ENCODE measurements around the gene CD22. TPM values are rescaled to one million over a fixed set of nuclear protein-coding genes. Genes with fewer than 3 reads are reported as not detected.

The CD22 gene
- total RNA-seq, 2 experiments from 2014 or later: 0.21 TPM; not detected in 1

DNA sequence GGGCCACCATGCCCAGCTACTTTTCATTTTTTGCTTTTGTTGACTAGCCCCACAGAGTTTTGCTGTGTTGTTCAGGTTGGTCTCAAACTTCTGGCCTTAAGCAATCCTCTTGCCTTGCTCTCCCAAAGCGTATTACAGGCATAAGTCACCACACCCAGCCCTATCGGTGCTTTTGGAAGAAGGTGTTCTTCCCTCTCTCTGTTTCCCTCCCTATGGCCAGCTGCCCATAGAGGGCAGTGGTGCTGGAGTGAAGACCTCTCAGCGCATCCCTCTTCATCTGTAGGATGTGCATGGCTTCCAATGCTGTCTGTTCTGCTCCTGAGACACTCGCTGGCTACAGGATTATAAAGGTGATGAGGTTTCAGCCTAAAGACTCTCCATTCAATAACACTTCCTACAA is 1.3 kb upstream of the CD22 start:
- H3K9me3 Mint-ChIP-seq: no peaks in the 10 kb centered on the region
- ChIA-PET CTCF (interaction anchor here (1.2 kb wide), 1 partner anchor 10 kb away, joined by 3 read pairs; no protein-coding TSS in a partner anchor), POLR2A (no interaction called here)
- H3K27me3 Mint-ChIP-seq: peaks cover 7% of the 10 kb centered on the region
- no peak overlapping the region for H3K27ac Mint-ChIP-seq
- peaks cover 7% of the 10 kb centered on the region for H3K4me1 Mint-ChIP-seq
- no peak overlapping the region for H3K4me3 Mint-ChIP-seq
- no peak for DNase-seq
- H3K36me3 Mint-ChIP-seq (ENCODE audit: low read depth): no peaks in the 10 kb centered on the region

- Mint-ChIP-seq H3K4me3 (no peak overlapping the region), H3K4me1 (peaks cover 18% of the 10 kb centered on the region), H3K27me3 (peaks cover 7% of the 10 kb centered on the region), H3K27ac (no peak overlapping the region), H3K9me3 (no peaks in the 10 kb centered on the region), H3K36me3 (ENCODE audit: low read depth) (no peaks in the 10 kb centered on the region)
- POLR2A ChIA-PET: no interaction called here
- CTCF ChIA-PET: no interaction called here
- DNase-seq: no peak
Measured at GRCh38 chr19:35329323-35329722, 336 bp downstream of the CD22 start.

DNA sequence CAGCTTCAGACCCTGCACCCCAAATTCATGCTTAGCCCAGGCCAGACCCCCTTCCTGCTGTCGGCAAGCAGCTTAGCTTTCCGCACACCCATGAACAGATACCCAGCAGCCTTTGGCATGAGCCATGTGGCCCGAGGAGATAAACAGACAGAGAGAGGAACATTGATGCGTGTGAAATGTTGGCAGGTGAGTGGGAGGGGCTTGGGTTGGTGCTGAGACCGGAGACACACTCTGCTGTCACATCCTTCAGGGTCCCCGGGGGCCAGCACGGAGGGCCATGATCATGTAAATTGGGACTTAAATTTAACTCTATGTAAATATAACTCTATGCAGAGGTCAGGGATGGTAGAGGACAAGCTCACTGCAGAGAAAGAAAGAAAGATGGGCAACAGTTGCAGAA is 1.5 kb downstream of the CD22 start:
- Mint-ChIP-seq H3K4me3 (no peak overlapping the region), H3K27me3 (peaks cover 4% of the 10 kb centered on the region), H3K36me3 (ENCODE audit: low read depth) (no peaks in the 10 kb centered on the region), H3K27ac (no peak overlapping the region), H3K4me1 (peaks cover 20% of the 10 kb centered on the region), H3K9me3 (no peaks in the 10 kb centered on the region)
- CTCF ChIA-PET: no interaction called here
- POLR2A ChIA-PET: no interaction called here
- no peak for DNase-seq

GRCh38 chr19:35331551-35332214 is 2.7 kb downstream of the CD22 start:
- no peaks in the 10 kb centered on the region for H3K9me3 Mint-ChIP-seq
- H3K36me3 Mint-ChIP-seq (ENCODE audit: low read depth): no peaks in the 10 kb centered on the region
- POLR2A ChIA-PET: no interaction called here
- peaks cover 20% of the 10 kb centered on the region for H3K4me1 Mint-ChIP-seq
- CTCF ChIA-PET: interaction anchor here (1.3 to 1.6 kb wide), 3 partner anchors 19 to 179 kb away, joined by 3 read pairs; no protein-coding TSS in a partner anchor
- no peaks in the 10 kb centered on the region for H3K27me3 Mint-ChIP-seq
- H3K4me3 Mint-ChIP-seq: no peak overlapping the region
- DNase-seq: no peak
- H3K27ac Mint-ChIP-seq: no peak overlapping the region

DNA sequence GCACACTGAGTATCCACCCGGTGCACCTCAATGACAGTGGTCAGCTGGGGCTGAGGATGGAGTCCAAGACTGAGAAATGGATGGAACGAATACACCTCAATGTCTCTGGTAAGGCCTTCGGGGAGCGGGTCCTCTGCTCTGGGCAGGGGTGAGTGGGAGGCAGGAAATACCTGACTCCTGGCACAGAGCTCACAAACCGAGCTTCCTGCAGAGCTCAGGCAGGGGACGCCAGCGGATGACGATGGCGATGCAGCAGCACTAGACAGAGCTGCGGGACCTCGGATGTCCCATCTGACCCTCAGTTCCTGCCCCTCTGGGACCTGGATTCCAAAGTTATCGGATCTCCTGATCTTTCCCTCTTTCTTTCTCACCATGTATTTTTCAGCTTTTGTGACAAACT is 3.8 kb downstream of the CD22 start:
- H3K27ac Mint-ChIP-seq: no peak overlapping the region
- no peak overlapping the region for H3K4me3 Mint-ChIP-seq
- no peaks in the 10 kb centered on the region for H3K36me3 Mint-ChIP-seq (ENCODE audit: low read depth)
- ChIA-PET CTCF (interaction anchor here (0.8 to 1.6 kb wide), 8 partner anchors 14 to 178 kb away, joined by 3 to 5 read pairs (median 3); partner anchors contain the start of gene FFAR3), POLR2A (interaction anchor here (0.5 kb wide), 1 partner anchor 56 kb away, joined by 5 read pairs; no protein-coding TSS in a partner anchor)
- H3K4me1 Mint-ChIP-seq: peaks cover 20% of the 10 kb centered on the region
- peak; percentile 25 for DNase-seq
- H3K27me3 Mint-ChIP-seq: no peaks in the 10 kb centered on the region
- H3K9me3 Mint-ChIP-seq: no peaks in the 10 kb centered on the region

DNA sequence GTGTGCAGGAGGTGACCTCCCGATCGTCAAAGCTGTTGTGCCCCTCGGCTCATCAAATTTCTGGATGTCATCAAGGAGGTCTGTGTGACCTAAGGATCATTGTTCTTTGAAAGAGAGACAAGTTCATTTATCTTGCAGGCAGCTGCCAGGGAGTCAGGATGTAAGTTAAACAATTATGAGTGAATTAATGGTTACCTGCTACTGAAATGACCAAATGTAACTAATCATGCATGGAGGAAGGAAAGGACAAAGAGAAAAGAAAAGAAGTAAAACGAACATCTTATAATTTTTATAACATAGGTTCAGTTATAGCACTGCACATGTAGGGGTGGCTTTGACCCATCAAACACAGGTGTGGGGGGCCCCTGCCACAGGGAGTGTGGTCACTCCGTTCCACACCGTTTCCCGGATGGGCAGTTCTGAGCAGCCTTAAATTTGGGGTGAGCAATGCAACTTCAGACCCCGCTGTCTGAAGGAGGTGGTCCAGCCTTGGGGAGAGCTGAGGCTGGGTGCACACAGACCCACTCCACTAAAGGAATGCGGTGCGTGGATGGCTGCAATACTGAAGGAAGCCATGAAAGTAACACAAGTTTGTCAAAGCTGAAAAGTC is 5.3 kb downstream of the CD22 start:
- CTCF ChIA-PET: interaction anchor here (1.3 to 1.6 kb wide), 2 partner anchors 23 to 26 kb away, joined by 3 to 4 read pairs; partner anchors contain the start of gene FFAR3

DNA sequence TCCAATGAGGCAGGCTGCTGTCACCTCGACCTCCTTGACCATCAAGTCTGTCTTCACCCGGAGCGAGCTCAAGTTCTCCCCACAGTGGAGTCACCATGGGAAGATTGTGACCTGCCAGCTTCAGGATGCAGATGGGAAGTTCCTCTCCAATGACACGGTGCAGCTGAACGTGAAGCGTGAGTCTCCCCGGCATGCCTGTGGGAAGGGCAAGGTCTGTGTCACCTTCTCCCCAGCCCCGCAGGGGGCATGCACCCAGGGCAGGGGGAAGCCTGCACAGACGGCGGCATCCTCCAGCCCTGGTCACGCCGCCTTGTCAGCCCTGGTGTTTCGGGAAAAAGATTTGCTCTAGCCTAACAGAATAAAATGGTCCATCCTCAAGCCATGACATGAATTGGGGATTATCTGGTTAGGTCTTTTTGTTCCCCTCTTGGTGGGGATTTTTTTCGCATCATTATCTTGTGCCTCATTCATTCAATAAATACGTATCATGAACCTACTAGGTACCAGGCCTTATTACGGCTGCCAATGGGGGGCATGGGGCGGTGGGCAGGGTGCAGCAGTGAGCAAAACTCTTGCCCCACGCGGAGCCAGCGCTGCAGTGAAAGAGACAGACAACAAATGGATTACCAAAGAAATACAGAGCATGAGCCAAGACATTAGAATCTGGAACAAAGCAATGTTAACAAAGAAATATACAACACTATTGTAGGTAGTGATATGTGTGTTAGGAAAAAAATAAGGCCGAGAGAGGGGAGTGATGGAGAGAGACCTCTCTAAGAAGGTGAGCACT is 7.4 kb downstream of the CD22 start:
- ChIA-PET CTCF (interaction anchor here (0.8 kb wide), 1 partner anchor 161 kb away, joined by 3 read pairs; no protein-coding TSS in a partner anchor), POLR2A (no interaction called here)
- peaks cover 16% of the 10 kb centered on the region for H3K4me1 Mint-ChIP-seq
- DNase-seq: no peak
- H3K27me3 Mint-ChIP-seq: no peaks in the 10 kb centered on the region
- H3K9me3 Mint-ChIP-seq: no peaks in the 10 kb centered on the region
- H3K27ac Mint-ChIP-seq: no peak overlapping the region
- H3K36me3 Mint-ChIP-seq (ENCODE audit: low read depth): no peaks in the 10 kb centered on the region
- H3K4me3 Mint-ChIP-seq: no peak overlapping the region

More for the DNA sequence above, 5.3 kb downstream of the CD22 start:
- H3K27me3 Mint-ChIP-seq: no peaks in the 10 kb centered on the region
- H3K9me3 Mint-ChIP-seq: no peaks in the 10 kb centered on the region
- H3K4me1 Mint-ChIP-seq: peaks cover 16% of the 10 kb centered on the region
- POLR2A ChIA-PET: no interaction called here
- no peak overlapping the region for H3K27ac Mint-ChIP-seq
- no peak for DNase-seq
- no peak overlapping the region for H3K4me3 Mint-ChIP-seq
- no peaks in the 10 kb centered on the region for H3K36me3 Mint-ChIP-seq (ENCODE audit: low read depth)

- Mint-ChIP-seq H3K9me3 (no peaks in the 10 kb centered on the region), H3K4me1 (peaks cover 16% of the 10 kb centered on the region), H3K36me3 (ENCODE audit: low read depth) (no peaks in the 10 kb centered on the region), H3K27me3 (no peaks in the 10 kb centered on the region), H3K4me3 (no peak overlapping the region), H3K27ac (no peak overlapping the region)
- ChIA-PET CTCF (no interaction called here), POLR2A (no interaction called here)
- DNase-seq: no peak
Measured at GRCh38 chr19:35337097-35337983, 8.4 kb downstream of the CD22 start.

- CTCF ChIA-PET: no interaction called here
- H3K4me3 Mint-ChIP-seq: no peak overlapping the region
- H3K9me3 Mint-ChIP-seq: no peaks in the 10 kb centered on the region
- H3K27me3 Mint-ChIP-seq: no peaks in the 10 kb centered on the region
- peaks cover 10% of the 10 kb centered on the region for H3K4me1 Mint-ChIP-seq
- H3K36me3 Mint-ChIP-seq (ENCODE audit: low read depth): no peaks in the 10 kb centered on the region
- no peak overlapping the region for H3K27ac Mint-ChIP-seq
- POLR2A ChIA-PET: no interaction called here
- no peak for DNase-seq
Measured at GRCh38 chr19:35337984-35338296, 9.0 kb downstream of the CD22 start.

DNA sequence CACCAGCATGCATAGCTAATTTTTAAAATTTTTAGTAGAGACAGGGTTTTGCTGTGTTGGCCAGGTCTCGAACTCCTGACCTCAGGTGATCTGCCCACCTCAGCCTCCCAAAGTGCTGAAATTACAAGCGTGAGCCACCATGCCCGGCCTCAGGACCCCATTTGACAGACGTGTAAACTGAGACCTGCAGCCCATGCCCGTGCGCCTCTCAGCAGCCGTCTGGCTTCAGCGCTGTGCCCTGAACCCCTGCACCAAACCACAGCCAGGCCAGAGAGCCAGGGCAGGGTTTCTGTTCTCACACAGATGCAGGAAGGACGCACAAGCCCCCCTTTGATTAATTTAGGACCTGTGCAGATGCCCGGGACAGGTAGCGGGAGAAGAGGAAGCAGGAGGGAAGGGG is 11.4 kb downstream of the CD22 start:
- Mint-ChIP-seq H3K4me3 (no peak overlapping the region), H3K4me1 (no peaks in the 10 kb centered on the region), H3K27me3 (peaks cover 3% of the 10 kb centered on the region), H3K27ac (no peak overlapping the region), H3K9me3 (no peaks in the 10 kb centered on the region), H3K36me3 (ENCODE audit: low read depth) (no peaks in the 10 kb centered on the region)
- ChIA-PET CTCF (interaction anchor here (0.6 to 2.0 kb wide), 2 partner anchors 13 to 24 kb away, joined by 5 to 6 read pairs; no protein-coding TSS in a partner anchor), POLR2A (no interaction called here)
- DNase-seq: no peak

- no peak overlapping the region for H3K27ac Mint-ChIP-seq
- H3K4me1 Mint-ChIP-seq: peaks cover 4% of the 10 kb centered on the region
- no peaks in the 10 kb centered on the region for H3K9me3 Mint-ChIP-seq
- no peak for DNase-seq
- H3K4me3 Mint-ChIP-seq: no peak overlapping the region
- CTCF ChIA-PET: interaction anchor here (2.0 kb wide), 1 partner anchor 12 kb away, joined by 6 read pairs; no protein-coding TSS in a partner anchor
- H3K36me3 Mint-ChIP-seq (ENCODE audit: low read depth): no peaks in the 10 kb centered on the region
- POLR2A ChIA-PET: no interaction called here
- H3K27me3 Mint-ChIP-seq: peaks cover 3% of the 10 kb centered on the region
Measured at GRCh38 chr19:35341006-35341405, 12.0 kb downstream of the CD22 start.

DNA sequence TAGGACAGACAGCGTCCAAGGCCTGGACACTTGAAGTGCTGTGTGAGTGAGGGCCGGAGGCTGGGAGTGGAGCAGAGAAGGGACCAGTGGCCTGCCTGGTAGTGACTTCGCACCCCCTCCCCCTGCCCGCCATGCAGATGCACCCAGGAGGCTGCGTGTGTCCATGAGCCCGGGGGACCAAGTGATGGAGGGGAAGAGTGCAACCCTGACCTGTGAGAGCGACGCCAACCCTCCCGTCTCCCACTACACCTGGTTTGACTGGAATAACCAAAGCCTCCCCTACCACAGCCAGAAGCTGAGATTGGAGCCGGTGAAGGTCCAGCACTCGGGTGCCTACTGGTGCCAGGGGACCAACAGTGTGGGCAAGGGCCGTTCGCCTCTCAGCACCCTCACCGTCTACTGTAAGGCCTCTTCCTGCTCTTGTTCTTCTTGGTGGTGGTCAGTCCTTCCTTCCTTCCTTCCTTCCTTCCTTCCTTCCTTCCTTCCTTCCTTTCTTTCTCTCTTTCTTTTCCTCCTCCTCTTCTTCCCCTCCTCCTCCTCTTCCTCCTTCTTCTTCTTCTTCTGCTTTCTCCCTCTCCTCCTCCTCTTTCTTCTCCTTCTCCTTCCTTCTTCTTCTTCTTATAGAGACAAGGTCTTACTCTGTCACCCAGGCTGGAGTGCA is 12.7 kb downstream of the CD22 start:
- Mint-ChIP-seq H3K9me3 (no peaks in the 10 kb centered on the region), H3K27ac (no peak overlapping the region), H3K4me1 (peaks cover 11% of the 10 kb centered on the region), H3K4me3 (no peak overlapping the region), H3K36me3 (ENCODE audit: low read depth) (no peaks in the 10 kb centered on the region), H3K27me3 (peaks cover 3% of the 10 kb centered on the region)
- CTCF ChIA-PET: interaction anchor here (2.0 kb wide), 1 partner anchor 11 kb away, joined by 6 read pairs; no protein-coding TSS in a partner anchor
- POLR2A ChIA-PET: no interaction called here
- no peak for DNase-seq
